Keratinocyte (primary cell): Measurements from ENCODE around the gene ZNF148.

Experiments
- EZH2 ChIP-seq: IDR thresholded peaks from one replicate; pipeline ENCODE4 v1.6.1; 2012; ENCODE audit warnings: inconsistent platforms, mild to moderate bottlenecking, low read length, moderate library complexity
- TF ChIP-seq, protein P1 (sequence below), 3 experiments: IDR thresholded peaks in 1 of 3; conservative IDR thresholded peaks in 1 of 3; optimal IDR thresholded peaks in 1 of 3; 2 replicates in 2 of 3; 3 replicates in 1 of 3; pipeline versions ENCODE3 to v1.5.1; 2011; ENCODE audit warnings: low read length in 3 of 3, mild to moderate bottlenecking in 3 of 3, moderate library complexity in 2 of 3, control low read depth in 1 of 3, inconsistent platforms in 1 of 3; ENCODE audit not compliant: insufficient read depth in 2 of 3; ENCODE audit errors: extremely low read depth in 1 of 3

DNA sequence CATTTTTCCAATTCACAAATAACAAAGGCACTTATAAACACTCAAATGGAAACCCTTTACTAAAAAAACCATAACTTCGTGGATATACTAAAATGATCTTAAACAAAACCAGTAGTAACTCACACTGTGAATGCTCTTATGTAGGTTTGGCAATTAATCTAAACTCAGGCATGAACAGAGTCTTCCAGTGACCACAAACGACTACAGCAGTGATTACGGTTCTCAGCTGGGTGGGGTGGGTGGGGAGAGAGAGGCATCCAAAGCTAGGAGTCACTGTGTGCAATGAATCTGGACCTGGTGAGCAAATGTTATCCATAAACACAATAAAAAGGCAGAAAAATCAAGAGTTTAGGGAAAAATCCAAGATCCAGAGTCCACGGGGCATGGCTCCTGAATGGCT is 183.9 kb downstream of the ZNF148 start:
- TF ChIP-seq, protein P1, sequence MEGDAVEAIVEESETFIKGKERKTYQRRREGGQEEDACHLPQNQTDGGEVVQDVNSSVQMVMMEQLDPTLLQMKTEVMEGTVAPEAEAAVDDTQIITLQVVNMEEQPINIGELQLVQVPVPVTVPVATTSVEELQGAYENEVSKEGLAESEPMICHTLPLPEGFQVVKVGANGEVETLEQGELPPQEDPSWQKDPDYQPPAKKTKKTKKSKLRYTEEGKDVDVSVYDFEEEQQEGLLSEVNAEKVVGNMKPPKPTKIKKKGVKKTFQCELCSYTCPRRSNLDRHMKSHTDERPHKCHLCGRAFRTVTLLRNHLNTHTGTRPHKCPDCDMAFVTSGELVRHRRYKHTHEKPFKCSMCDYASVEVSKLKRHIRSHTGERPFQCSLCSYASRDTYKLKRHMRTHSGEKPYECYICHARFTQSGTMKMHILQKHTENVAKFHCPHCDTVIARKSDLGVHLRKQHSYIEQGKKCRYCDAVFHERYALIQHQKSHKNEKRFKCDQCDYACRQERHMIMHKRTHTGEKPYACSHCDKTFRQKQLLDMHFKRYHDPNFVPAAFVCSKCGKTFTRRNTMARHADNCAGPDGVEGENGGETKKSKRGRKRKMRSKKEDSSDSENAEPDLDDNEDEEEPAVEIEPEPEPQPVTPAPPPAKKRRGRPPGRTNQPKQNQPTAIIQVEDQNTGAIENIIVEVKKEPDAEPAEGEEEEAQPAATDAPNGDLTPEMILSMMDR (optimal IDR thresholded peaks at IDR 0.05 in 1 of 3, IDR thresholded peaks at IDR 0.05 in 1 of 3, conservative IDR thresholded peaks at IDR 0.05 in 1 of 3; ENCODE audit: extremely low read depth in 1 of 3, insufficient read depth in 2 of 3, low read length in 3 of 3), result no peak
- TF ChIP-seq EZH2, result no peak
